ENCODE data around the gene ANKLE1.

- TF ChIP-seq CTCF (IDR thresholded peaks at IDR 0.05): peak in 1 of 2 donors; percentile 37
- no peak for TF ChIP-seq EP300 (IDR thresholded peaks at IDR 0.05)
- peak in 1 of 3 donors; percentile 9 for TF ChIP-seq POLR2AphosphoS5 (IDR thresholded peaks at IDR 0.05)
These were observed 46.2 kb downstream of the ANKLE1 start for GRCh38 chr19:17327654-17328516.

Data from suprapubic skin (tissue), 4 donors.